Measurements from ENCODE around the gene ZNF668. TPM values are rescaled to one million over a fixed set of nuclear protein-coding genes. Genes with fewer than 3 reads are reported as not detected.
A peak's percentile ranks its signal among the peaks of the same experiment; 100 is the strongest.

The ZNF668 gene
- total and polyA plus RNA-seq, 12 donors, result 2.4 to 29.5 (median 11.5) TPM

GRCh38 chr16:31063495-31063842 lies 10.6 kb downstream of the ZNF668 start:
- Histone ChIP-seq H3K4me3 (no peak overlapping the region), H3K27ac (peak overlapping the region in 1 of 5 donors; percentile 90)
- 94 to 96% (median 95%) methylated on average over 2 to 9 of the region's 9 CpGs for WGBS, 4 donors

GRCh38 chr16:31061813-31062440 lies 12.1 kb downstream of the ZNF668 start:
- Histone ChIP-seq H3K27me3 (no peaks in the 10 kb centered on the region), H3K4me3 (no peak overlapping the region), H3K27ac (no peak overlapping the region), H3K36me3 (replicated peaks in 1 of 2) (peaks cover 0 to 32% of the 10 kb centered on the region in 2 donors), H3K9me3 (replicated peaks in 1 of 3) (no peaks in the 10 kb centered on the region), H3K4me1 (replicated peaks in 1 of 2) (peaks cover 0 to 11% of the 10 kb centered on the region in 2 donors)
- intact Hi-C loops (cut with DNase I), result no loop called here
- no peak for DNase-seq
- WGBS, 4 donors, result 95 to 97% (median 96%) methylated on average over 21 to 54 of the region's 54 CpGs
- TF ChIP-seq POLR2A (IDR thresholded peaks at IDR 0.05), result no peak
- TF ChIP-seq CTCF (IDR thresholded peaks at IDR 0.05), result no peak

More at GRCh38 chr16:31063495-31063842, 10.6 kb downstream of the ZNF668 start:
- DNase-seq, result no peak
- H3K4me1 ChIP-seq (replicated peaks in 1 of 2), result peaks cover 0 to 11% of the 10 kb centered on the region in 2 donors
- H3K27me3 ChIP-seq, result no peaks in the 10 kb centered on the region
- intact Hi-C loops (cut with DNase I), result no loop called here
- H3K36me3 ChIP-seq (replicated peaks in 1 of 2), result peaks cover 0 to 32% of the 10 kb centered on the region in 2 donors
- TF ChIP-seq CTCF (IDR thresholded peaks at IDR 0.05) (no peak), POLR2A (IDR thresholded peaks at IDR 0.05) (no peak)
- no peaks in the 10 kb centered on the region for H3K9me3 ChIP-seq (replicated peaks in 1 of 3)

- Histone ChIP-seq H3K27me3 (no peaks in the 10 kb centered on the region), H3K4me1 (replicated peaks in 1 of 2) (peaks cover 0 to 11% of the 10 kb centered on the region in 2 donors), H3K27ac (no peak overlapping the region), H3K9me3 (replicated peaks in 1 of 3) (no peaks in the 10 kb centered on the region), H3K36me3 (replicated peaks in 1 of 2) (peaks cover 0 to 32% of the 10 kb centered on the region in 2 donors), H3K4me3 (no peak overlapping the region)
- 89 to 96% (median 94%) methylated on average over 11 to 42 of the region's 42 CpGs for WGBS, 4 donors
- DNase-seq, result no peak
- TF ChIP-seq CTCF (IDR thresholded peaks at IDR 0.05) (no peak), POLR2A (IDR thresholded peaks at IDR 0.05) (no peak)
- intact Hi-C loops (cut with DNase I), result no loop called here
Measured at GRCh38 chr16:31061126-31061812, 12.8 kb downstream of the ZNF668 start.

- DNase-seq, result no peak
- Histone ChIP-seq H3K36me3 (replicated peaks in 1 of 2) (peaks cover 0 to 5% of the 10 kb centered on the region in 2 donors), H3K27me3 (no peaks in the 10 kb centered on the region), H3K27ac (no peak overlapping the region), H3K4me1 (replicated peaks in 1 of 2) (peaks cover 4 to 7% of the 10 kb centered on the region in 2 donors), H3K4me3 (no peak overlapping the region), H3K9me3 (replicated peaks in 1 of 3) (no peaks in the 10 kb centered on the region)
- intact Hi-C loops (cut with DNase I), result no loop called here
- TF ChIP-seq CTCF (IDR thresholded peaks at IDR 0.05) (no peak), POLR2A (IDR thresholded peaks at IDR 0.05) (no peak)
- 90 to 95% (median 93%) methylated on average over 4 of the region's 4 CpGs for WGBS, 4 donors
Measured at GRCh38 chr16:31055613-31056012, 18.4 kb downstream of the ZNF668 start.
